ENCODE data around the gene ANKRD26. TPM values are rescaled to one million over a fixed set of nuclear protein-coding genes. Genes with fewer than 3 reads are reported as not detected.

ANKRD26 gene
- total RNA-seq, 2 donors from 2014 or later = 15.8 to 18.9 TPM

DNA sequence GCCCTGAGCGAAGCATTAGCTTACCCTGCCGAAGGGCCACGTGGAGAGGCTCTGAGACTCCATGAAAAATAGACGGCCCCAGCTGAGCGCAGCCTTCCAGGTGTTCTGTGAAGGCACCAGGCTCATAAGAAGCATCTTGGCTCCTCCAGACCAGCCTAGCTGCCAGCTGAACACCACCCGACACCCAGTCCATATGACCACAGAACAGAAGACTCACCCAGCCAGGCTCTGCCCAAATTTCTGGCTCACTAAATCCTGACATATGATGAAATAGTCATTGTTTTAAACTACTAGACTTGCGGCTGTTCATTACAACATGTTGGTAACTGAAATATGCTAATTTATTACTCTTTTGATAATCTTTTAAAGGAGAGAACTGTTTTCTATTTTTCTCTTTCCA is 140.0 kb downstream of the ANKRD26 start:
- TF ChIP-seq, protein P1, sequence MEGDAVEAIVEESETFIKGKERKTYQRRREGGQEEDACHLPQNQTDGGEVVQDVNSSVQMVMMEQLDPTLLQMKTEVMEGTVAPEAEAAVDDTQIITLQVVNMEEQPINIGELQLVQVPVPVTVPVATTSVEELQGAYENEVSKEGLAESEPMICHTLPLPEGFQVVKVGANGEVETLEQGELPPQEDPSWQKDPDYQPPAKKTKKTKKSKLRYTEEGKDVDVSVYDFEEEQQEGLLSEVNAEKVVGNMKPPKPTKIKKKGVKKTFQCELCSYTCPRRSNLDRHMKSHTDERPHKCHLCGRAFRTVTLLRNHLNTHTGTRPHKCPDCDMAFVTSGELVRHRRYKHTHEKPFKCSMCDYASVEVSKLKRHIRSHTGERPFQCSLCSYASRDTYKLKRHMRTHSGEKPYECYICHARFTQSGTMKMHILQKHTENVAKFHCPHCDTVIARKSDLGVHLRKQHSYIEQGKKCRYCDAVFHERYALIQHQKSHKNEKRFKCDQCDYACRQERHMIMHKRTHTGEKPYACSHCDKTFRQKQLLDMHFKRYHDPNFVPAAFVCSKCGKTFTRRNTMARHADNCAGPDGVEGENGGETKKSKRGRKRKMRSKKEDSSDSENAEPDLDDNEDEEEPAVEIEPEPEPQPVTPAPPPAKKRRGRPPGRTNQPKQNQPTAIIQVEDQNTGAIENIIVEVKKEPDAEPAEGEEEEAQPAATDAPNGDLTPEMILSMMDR (conservative IDR thresholded peaks at IDR 0.05) = no peak
- Mint-ChIP-seq H3K36me3 (ENCODE audit: low read depth) (no peaks in the 10 kb centered on the region), H3K4me3 (no peak overlapping the region), H3K9me3 (no peaks in the 10 kb centered on the region), H3K4me1 (peaks cover 4% of the 10 kb centered on the region), H3K27me3 (ENCODE audit: insufficient read depth) (no peaks in the 10 kb centered on the region), H3K27ac (no peak overlapping the region)
- Histone ChIP-seq H3K9ac (ENCODE audit: extremely low read depth, low read length, poor library complexity, severe bottlenecking) (no peak overlapping the region), H3K27ac (ENCODE audit: low read depth, low read length) (no peak overlapping the region), H3K27me3 (ENCODE audit: control insufficient read depth, insufficient read depth, low read length, poor library complexity, severe bottlenecking) (no peaks in the 10 kb centered on the region), H3K4me1 (ENCODE audit: control insufficient read depth, insufficient read depth, low read length) (no peaks in the 10 kb centered on the region), H3K36me3 (ENCODE audit: control insufficient read depth, insufficient read depth, low read length) (no peaks in the 10 kb centered on the region), H3K9me3 (ENCODE audit: control insufficient read depth, low read length) (no peaks in the 10 kb centered on the region), H3K4me3 (ENCODE audit: low read length) (no peak overlapping the region)
- no peak for DNase-seq
- WGBS, 2 experiments (ENCODE audit: insufficient coverage in 1 of 2, insufficient read length in 1 of 2) = 91 to 98% methylated on average over 5 to 7 of the region's 7 CpGs

DNA sequence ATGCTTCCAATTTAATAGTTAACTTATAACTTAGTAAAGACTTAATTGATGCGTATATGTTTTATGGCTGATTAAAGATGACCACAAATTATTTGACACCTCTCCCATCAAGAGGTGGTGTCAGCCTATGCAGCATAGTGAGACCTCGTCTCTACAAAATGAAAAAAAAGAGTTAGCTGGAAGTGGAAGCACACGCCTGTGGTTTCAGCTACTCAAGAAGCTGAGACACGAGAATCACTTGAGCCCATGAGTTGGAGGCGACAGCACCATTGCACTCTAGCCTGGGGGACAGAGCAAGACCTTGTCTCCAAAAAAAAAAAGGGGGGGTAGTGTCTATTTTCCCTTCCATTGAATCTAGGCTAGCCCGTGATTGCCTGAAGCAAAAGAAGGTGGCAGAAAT is 140.5 kb downstream of the ANKRD26 start:
- WGBS, 2 experiments (ENCODE audit: insufficient coverage in 1 of 2, insufficient read length in 1 of 2) = 85 to 95% methylated on average over 4 to 6 of the region's 6 CpGs
- H3K36me3 Mint-ChIP-seq (ENCODE audit: low read depth) = no peaks in the 10 kb centered on the region
- no peaks in the 10 kb centered on the region for H3K9me3 ChIP-seq (ENCODE audit: control insufficient read depth, low read length)
- no peaks in the 10 kb centered on the region for H3K36me3 ChIP-seq (ENCODE audit: control insufficient read depth, insufficient read depth, low read length)
- DNase-seq = no peak
- no peak overlapping the region for H3K27ac ChIP-seq (ENCODE audit: low read depth, low read length)
- no peaks in the 10 kb centered on the region for H3K27me3 Mint-ChIP-seq (ENCODE audit: insufficient read depth)
- no peak overlapping the region for H3K4me3 Mint-ChIP-seq
- H3K4me3 ChIP-seq (ENCODE audit: low read length) = no peak overlapping the region
- TF ChIP-seq, protein P1 (conservative IDR thresholded peaks at IDR 0.05) = no peak
- H3K4me1 ChIP-seq (ENCODE audit: control insufficient read depth, insufficient read depth, low read length) = no peaks in the 10 kb centered on the region
- H3K9ac ChIP-seq (ENCODE audit: extremely low read depth, low read length, poor library complexity, severe bottlenecking) = no peak overlapping the region
- no peaks in the 10 kb centered on the region for H3K27me3 ChIP-seq (ENCODE audit: control insufficient read depth, insufficient read depth, low read length, poor library complexity, severe bottlenecking)
- no peak overlapping the region for H3K27ac Mint-ChIP-seq
- H3K4me1 Mint-ChIP-seq = peaks cover 4% of the 10 kb centered on the region
- H3K9me3 Mint-ChIP-seq = no peaks in the 10 kb centered on the region

Other genes with a start within 250 kb of the ANKRD26 start
- 10 to 100 TPM; 40.6 to 42.2 TPM for gene ABI1, start 239.5 kb downstream of the ANKRD26 start, total RNA-seq
- gene YME1L1, start 53.9 kb upstream of the ANKRD26 start, total RNA-seq = 100 to 1,000 TPM; 109 to 110 TPM
- 10 to 100 TPM; 30.3 to 50.2 TPM for gene MASTL, start 54.9 kb upstream of the ANKRD26 start, total RNA-seq
- gene ACBD5, start 140.3 kb upstream of the ANKRD26 start, total RNA-seq = 10 to 100 TPM; 13.7 to 20.7 TPM